DMS53 treated with DMSO at 0.1 percent for 48 hours (cell line): Measurements from ENCODE around the gene UTS2B.

Experiments
- DNase-seq: peaks from one replicate; lab custom pipeline; 2025; ENCODE audit not compliant: unreplicated experiment; lab: John Stamatoyannopoulos, UW

The UTS2B gene

DNA sequence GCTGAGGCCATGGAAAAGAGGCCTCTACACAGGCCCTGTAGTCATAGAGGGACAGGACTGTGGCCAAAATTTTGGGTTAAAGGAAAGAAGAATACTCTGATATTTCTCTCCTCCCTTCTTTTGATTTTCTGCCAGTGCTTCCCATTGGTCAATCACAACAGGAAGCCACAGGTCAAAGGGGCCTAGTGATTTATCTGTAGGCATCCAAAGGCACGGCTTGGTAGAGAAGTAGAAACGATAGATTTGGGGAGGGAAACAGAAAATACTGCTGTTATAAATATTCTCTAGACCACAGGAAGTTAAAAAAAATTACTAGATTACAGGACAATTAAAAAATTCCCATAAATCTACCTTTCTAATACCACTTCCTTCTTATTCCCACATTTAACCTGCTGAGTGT is 2.8 kb downstream of the UTS2B start:
- no peak for DNase-seq

- DNase-seq = no peak
Measured at GRCh38 chr3:191324936-191325335, 5.4 kb downstream of the UTS2B start.

GRCh38 chr3:191321019-191321767 is 9.1 kb downstream of the UTS2B start:
- no peak for DNase-seq

DNA sequence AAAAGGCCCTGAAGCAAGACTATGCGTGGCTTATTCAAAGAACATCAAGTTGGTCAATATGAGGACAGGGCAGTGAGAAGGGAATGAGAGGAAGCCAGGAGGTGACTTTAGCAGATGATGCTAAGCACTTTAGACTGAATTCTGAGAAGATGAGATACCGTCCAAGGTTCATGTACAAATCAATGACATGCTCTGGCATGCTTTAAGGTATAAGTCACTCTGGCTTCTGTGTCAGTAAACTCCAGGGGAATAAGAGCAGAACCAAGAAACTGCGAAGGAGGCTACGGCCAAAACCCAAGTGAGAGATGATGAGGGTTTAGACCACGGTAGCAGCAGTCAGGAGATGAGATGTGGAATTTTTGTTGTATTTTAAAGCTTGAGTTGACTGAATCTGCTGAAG is 10.0 kb downstream of the UTS2B start:
- no peak for DNase-seq

DNA sequence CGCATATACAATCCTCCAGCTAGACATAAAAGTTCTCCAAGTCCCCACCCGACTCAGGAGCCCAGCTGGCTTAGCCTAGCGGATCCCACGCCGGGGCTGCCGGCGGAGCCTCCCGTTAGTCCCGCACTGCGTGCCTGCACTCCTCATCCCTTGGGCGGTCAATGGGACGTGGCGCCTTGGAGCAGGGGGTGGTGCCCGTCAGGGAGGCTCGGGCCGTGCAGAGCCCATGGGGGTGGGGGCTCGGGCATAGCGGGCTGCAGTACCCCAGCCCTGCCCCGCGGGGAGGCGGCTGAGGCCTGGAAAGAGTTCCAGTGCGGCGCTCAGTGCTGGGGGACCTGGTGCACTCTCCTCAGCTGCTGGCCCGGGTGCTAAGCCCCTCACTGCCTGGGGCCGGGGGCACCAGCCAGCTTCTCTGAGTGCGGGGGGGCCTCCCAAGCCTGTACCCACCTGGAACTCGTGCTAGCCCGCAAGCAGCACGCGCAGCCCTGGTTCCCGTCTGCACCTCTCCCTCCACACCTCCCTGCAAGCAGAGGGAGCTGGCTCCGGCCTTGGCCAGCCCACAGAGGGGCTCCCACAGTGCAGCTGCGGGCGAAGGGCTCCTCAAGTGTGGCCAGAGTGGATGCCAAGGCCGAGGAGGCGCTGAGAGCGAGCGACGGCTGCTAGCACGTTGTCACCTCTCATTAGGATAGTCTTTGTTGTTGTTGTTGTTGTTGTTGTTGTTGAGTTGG is 13.3 kb downstream of the UTS2B start:
- no peak for DNase-seq

DNA sequence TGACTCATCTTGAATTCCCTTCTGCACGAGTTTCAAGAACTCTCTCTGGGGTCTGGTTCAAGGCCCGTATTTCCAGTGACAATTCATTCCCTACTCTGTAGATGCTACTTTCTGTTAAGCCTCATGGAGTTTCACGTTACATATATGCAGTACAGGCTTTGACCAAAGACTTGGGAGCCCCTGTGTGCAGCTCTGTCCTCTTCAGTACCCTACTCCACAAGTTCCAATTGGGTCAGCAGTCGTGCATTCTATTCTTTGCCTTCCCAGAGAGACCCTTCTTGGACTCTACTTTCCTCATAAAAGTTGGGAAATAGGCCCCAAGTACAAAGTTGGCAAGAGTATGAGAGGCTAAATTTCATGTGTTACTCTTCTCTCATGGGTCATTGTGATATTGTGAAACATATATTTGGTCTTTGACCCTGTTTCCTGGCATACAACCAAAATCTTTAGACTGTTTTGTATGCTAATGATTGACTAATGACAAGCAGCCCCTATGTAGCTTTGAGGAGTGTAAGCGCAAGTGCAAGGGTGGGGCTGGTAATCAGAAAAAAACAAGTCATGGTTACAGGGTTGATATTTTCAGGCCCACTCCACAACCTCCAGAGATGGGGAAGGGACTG is 16.1 kb downstream of the UTS2B start:
- DNase-seq = no peak

- no peak for DNase-seq
Measured at GRCh38 chr3:191313296-191313695, 17.0 kb downstream of the UTS2B start.

- DNase-seq = no peak
Measured at GRCh38 chr3:191307341-191307740, 23.0 kb downstream of the UTS2B start.

- DNase-seq = no peak
Measured at GRCh38 chr3:191306428-191306827, 23.9 kb downstream of the UTS2B start.

- DNase-seq = no peak
Measured at GRCh38 chr3:191303596-191303995, 26.7 kb downstream of the UTS2B start.

DNA sequence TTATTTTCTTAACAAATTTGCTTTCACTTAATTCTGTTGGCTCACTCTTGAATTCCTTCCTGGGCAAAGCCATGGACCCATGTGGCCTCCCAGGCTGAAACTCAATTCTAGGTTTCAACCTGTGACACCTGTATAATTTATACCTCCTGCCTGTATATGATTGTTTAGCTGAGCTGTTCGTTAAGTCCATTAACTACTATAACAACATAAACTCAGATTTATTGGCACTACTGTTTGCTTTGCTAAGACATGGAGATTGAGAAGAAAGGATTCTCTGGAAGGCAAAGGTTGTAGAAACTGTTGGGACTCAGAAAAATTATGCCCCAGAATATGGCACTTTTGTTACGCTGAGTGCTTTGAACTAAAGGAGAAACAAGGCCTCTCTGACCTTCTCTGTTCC is 27.9 kb downstream of the UTS2B start:
- DNase-seq = no peak

- no peak for DNase-seq
Measured at GRCh38 chr3:191301782-191302411, 28.4 kb downstream of the UTS2B start.

GRCh38 chr3:191301017-191301416 is 29.3 kb downstream of the UTS2B start:
- no peak for DNase-seq

DNA sequence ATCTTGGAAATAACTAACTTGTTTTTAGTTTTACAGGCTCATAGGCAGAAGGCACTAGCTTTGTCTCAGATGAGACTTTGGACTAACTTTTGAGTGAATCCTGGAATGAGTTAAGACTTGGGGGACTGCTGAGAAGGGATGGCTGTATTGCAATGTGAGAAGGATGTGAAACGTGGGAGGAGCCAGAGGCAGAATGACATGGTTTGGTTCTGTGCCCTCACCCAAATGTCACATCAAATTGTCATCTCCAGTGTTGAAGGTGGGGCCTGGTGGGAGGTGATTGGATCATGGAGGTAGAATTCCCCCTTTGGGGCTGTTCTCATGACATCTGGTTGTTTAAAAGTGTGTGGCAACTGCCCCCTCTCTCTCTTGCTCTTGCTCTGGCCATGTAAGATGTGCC is 29.9 kb downstream of the UTS2B start:
- no peak for DNase-seq

- DNase-seq = no peak
Measured at GRCh38 chr3:191298846-191299245, 31.5 kb downstream of the UTS2B start.

GRCh38 chr3:191296041-191296541 is 34.2 kb downstream of the UTS2B start:
- peak; percentile 44 for DNase-seq

DNA sequence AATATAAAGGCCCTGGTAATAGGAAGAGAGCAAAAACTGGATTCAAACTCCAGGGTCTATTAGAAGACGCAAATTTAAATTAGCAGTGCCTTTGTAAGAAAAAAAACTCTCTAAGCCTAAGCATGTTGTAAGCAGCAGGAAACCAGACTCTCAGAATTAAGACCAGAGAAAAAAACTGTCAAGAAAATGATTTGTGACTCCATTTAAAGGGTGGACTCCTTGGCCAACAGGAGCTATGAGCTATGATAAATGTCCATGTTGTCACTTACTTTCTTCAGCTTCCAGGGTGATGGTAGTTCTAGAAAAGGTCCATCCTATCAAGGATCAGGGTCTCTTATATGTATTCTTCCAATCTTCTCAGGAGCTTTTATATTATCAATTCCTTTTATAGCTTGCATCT is 36.0 kb downstream of the UTS2B start:
- no peak for DNase-seq

DNA sequence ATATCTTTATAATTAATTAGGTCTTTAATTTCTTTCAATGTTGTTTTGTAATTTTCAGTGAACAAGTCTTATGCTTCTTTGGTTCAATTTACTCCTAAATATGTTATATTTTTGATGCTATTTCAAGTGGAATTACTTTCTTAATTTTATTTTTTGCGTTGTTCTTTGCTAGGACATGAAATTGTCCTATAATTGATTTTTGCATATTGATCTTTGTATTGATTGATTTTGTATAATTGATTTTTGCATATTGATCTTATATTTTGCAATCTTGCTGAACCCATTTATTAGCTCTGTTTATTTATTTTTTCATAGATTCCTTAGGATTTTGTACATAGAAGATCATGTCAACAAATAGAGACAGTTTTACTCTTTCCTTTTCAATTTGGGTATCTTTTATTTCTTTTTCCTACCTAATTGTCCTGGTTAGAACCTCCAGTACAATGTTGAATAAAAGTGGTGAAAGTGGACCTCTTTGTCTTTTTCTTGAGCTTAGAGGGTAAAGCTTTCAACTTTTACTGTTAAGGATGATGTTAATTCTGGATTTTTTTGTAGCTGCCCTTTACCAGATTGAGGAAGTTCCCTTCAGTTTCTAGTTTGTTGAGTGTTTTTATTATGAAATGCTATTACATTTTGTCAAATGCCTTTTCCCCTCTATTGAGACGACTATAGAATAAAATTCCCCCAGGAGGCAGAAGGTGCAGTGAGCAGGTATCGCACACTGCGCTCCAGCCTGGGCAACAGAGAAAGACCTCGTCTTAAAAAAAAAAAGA is 37.9 kb downstream of the UTS2B start:
- DNase-seq = no peak

DNA sequence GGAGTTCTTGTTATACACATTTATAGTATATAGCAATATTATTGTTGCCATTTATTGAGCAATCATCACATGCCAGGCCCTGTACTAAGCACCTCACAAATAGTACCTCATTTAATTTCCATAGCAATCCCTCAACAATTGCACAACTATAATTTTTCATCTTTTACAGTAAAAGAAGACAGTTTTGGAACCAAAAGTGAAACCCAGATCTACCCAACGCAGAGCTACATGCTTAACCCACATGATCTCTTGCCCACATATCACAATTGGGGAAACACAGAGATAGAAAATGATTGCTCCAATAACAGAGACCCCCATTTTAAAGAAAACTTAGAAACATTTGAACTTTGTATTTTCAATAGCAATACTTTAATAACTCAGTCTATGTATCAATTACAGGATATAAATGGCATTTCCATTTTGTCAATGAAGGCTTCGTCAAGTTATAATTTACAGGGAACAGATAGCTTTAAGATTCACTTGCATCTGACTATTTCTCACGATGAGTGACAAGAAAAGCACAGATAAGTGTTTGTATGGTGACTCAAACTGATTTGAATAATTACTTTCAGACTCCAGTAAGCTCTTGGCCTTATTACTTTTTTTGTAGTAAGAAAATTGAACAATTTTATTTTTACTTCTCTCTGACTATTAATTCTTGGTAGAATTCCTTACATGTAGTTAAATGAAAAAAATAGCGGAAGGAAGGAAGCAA is 39.9 kb downstream of the UTS2B start:
- no peak for DNase-seq

GRCh38 chr3:191283400-191283799 is 46.9 kb downstream of the UTS2B start:
- no peak for DNase-seq
